HepG2 (cell line): ENCODE data around the gene LRPPRC. TPM values are rescaled to one million over a fixed set of nuclear protein-coding genes. Genes with fewer than 3 reads are reported as not detected.
A peak's percentile ranks its signal among the peaks of the same experiment; 100 is the strongest.

Experiments
- ATF7-NPFF ChIP-seq: sonication (generic); formaldehyde crosslinking; IDR thresholded peaks from 2 replicates; pipeline ENCODE4 v1.8.1; 2023; ENCODE audit warnings: mild to moderate bottlenecking, low read depth, missing genetic modification reagents, moderate library complexity
- CHD2 ChIP-seq: IDR thresholded peaks from 2 replicates; pipeline ENCODE4 v1.6.1; 2011; ENCODE audit warnings: low read depth, low read length, improper control_type of control experiment
- DNMT1 ChIP-seq: sonication (generic); formaldehyde crosslinking; IDR thresholded peaks from 2 replicates; pipeline ENCODE4 v1.5.1; 2020; ENCODE audit warnings: mild to moderate bottlenecking, missing genetic modification reagents
- ERF ChIP-seq: IDR thresholded peaks from 2 replicates; pipeline ENCODE4 v1.6.1; 2018; ENCODE audit warnings: missing biosample characterization, missing genetic modification reagents
- GATAD2A ChIP-seq: IDR thresholded peaks from 2 replicates; pipeline ENCODE4 v1.6.1; 2016
- HCFC1 ChIP-seq: fragments of 150-350 bp; IDR thresholded peaks from 2 replicates; pipeline ENCODE4 v1.6.1; 2014; ENCODE audit warnings: low read depth, low read length
- JDP2 ChIP-seq: sonication (generic); formaldehyde crosslinking; IDR thresholded peaks from 2 replicates; pipeline ENCODE4 v1.8.1; 2022; ENCODE audit warnings: missing genetic modification reagents, borderline replicate concordance
- KLF11 ChIP-seq: IDR thresholded peaks from 2 replicates; pipeline ENCODE4 v1.6.1; 2016; ENCODE audit warnings: missing compliant biosample characterization
- MBNL3 ChIP-seq: fragments of 250-450 bp; sonication (Bioruptor Pico); conservative IDR thresholded peaks from 2 replicates; pipeline ENCODE4 v1.8.0; 2022; ENCODE audit warnings: mild to moderate bottlenecking, inconsistent platforms
- MIER2 ChIP-seq: IDR thresholded peaks from 2 replicates; pipeline ENCODE4 v1.6.1; 2016; ENCODE audit warnings: missing biosample characterization, missing genetic modification reagents
- RCOR2 ChIP-seq: IDR thresholded peaks from 2 replicates; pipeline ENCODE4 v1.6.1; 2016; ENCODE audit warnings: missing biosample characterization, missing genetic modification reagents
- SRSF9 ChIP-seq: fragments of 200-400 bp; formaldehyde crosslinking; IDR thresholded peaks from 2 replicates; pipeline ENCODE4 v1.6.1; 2018; ENCODE audit warnings: borderline replicate concordance, mild to moderate bottlenecking, low read depth, low read length; ENCODE audit not compliant: insufficient read depth, poor library complexity, severe bottlenecking
- YY1 ChIP-seq: IDR thresholded peaks from 2 replicates; pipeline ENCODE4 v1.6.1; 2011; ENCODE audit warnings: low read length, low read depth, moderate library complexity, mild to moderate bottlenecking; ENCODE audit not compliant: insufficient read depth, insufficient replicate concordance
- ZBTB7B ChIP-seq: sonication (generic); formaldehyde crosslinking; IDR thresholded peaks from 2 replicates; pipeline ENCODE4 v1.4.0; 2020; ENCODE audit warnings: missing genetic modification reagents
- ZFP82 ChIP-seq: sonication (generic); formaldehyde crosslinking; IDR thresholded peaks from 2 replicates; pipeline ENCODE4 v1.5.1; 2020; ENCODE audit warnings: mild to moderate bottlenecking, missing genetic modification reagents, borderline replicate concordance
- ZNF446 ChIP-seq: sonication (generic); formaldehyde crosslinking; IDR thresholded peaks from 2 replicates; pipeline ENCODE4 v1.5.0; 2020; ENCODE audit warnings: mild to moderate bottlenecking, missing genetic modification reagents
- ZNF616 ChIP-seq: sonication (generic); formaldehyde crosslinking; IDR thresholded peaks from 2 replicates; pipeline ENCODE4 v1.5.0; 2020; ENCODE audit warnings: low read depth, mild to moderate bottlenecking, missing genetic modification reagents
- ZNF781 ChIP-seq: sonication (generic); formaldehyde crosslinking; IDR thresholded peaks from 2 replicates; pipeline ENCODE4 v1.5.1; 2020; ENCODE audit warnings: borderline replicate concordance, mild to moderate bottlenecking, missing genetic modification reagents; ENCODE audit errors: not compliant biosample characterization
- polyA plus RNA-seq, 8 experiments: library from polyadenylated mRNA; depleted of rRNA in 3 of 8; stranded (reverse) in 7 of 8; unstranded in 1 of 8; fragments of >200 nt; fragmentation: Illumina TruSeq in 4 of 8; extraction: Trizol in 4 of 8; gene quantifications; 2 replicates each; pipeline versions ENCODE4 v1.2.1 to v1.2.3, GENCODE V29; 2011 to 2016; ENCODE audit warnings: low read depth in 4 of 8, missing spikeins in 1 of 8, mixed read lengths in 1 of 8; ENCODE audit not compliant: insufficient read depth in 1 of 8
- total RNA-seq, 5 experiments: library from RNA; depleted of rRNA; stranded (reverse); fragments of >200 nt; fragmentation: Illumina TruSeq; extraction: Trizol; gene quantifications; 2 replicates each; pipeline ENCODE4 v1.2.3, GENCODE V29; 2016; ENCODE audit warnings: low read depth in 1 of 5
- TF ChIP-seq, protein P1 (sequence below): sonication (generic); formaldehyde crosslinking; IDR thresholded peaks from 2 replicates; pipeline ENCODE4 v1.4.0; 2020; ENCODE audit warnings: missing genetic modification reagents
- TF ChIP-seq, protein P2 (sequence below): sonication (generic); formaldehyde crosslinking; IDR thresholded peaks from 2 replicates; pipeline ENCODE4 v1.8.1; 2023; ENCODE audit warnings: mild to moderate bottlenecking, inconsistent platforms, moderate library complexity, missing genetic modification reagents, borderline replicate concordance
- TF ChIP-seq, protein P3 (sequence below): sonication (generic); formaldehyde crosslinking; IDR thresholded peaks from 2 replicates; pipeline ENCODE4 v1.8.1; 2023; ENCODE audit warnings: missing genetic modification reagents, inconsistent platforms, borderline replicate concordance
- TF ChIP-seq, protein P4 (sequence below): sonication (generic); formaldehyde crosslinking; IDR thresholded peaks from 2 replicates; pipeline ENCODE4 v1.4.0; 2020; ENCODE audit warnings: missing genetic modification reagents
- TF ChIP-seq, protein P5 (sequence below): sonication (generic); formaldehyde crosslinking; IDR thresholded peaks from 2 replicates; pipeline ENCODE4 v1.8.1; 2023; ENCODE audit warnings: mild to moderate bottlenecking, moderate library complexity, missing genetic modification reagents

The LRPPRC gene
- total and polyA plus RNA-seq, 2 of the 13 experiments (the other 11 are each of a cell fraction or from before 2014, with no cell fraction given) = 117 to 167 TPM

DNA sequence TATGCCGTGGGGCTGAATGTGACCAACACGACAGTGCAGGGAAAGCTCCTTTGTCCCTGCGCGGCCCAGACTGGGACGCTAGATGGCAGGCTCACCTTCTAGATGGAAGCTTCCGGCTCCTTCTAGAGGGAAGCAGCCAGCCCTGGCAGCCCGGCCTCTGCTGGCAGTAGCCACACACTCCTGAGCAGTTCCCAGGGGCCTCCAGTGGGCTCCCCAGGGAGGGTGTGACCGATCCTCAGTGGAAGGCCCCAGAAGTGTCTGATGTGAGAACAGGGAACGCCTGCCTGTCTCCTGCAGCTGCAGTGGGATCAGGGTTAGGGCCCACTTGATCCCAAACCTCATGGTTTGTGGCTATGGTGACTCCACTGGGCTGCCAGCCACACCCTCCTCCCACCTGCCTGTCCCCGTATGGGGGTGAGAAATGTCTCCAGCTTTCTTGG is 48.5 kb upstream of the LRPPRC start (continued):
- TF ChIP-seq ZBTB7B (CRISPR knock-in tag) (peak; percentile 28; the same call in 1 of the 2 replicates), ZNF446 (CRISPR knock-in tag) (no peak), ZFP82 (CRISPR knock-in tag) (no peak), MIER2 (peak; percentile 72; the same call in 1 of the 2 replicates), ATF7-NPFF (CRISPR knock-in tag) (0 out of 2 replicates have a peak, but pooled peaks have one; percentile 36), KLF11 (no peak), CHD2 (no peak), YY1 (peak; percentile 71), ZNF781 (CRISPR knock-in tag) (peak; percentile 54), DNMT1 (peak; percentile 94), JDP2 (no peak), MBNL3 (CRISPR knock-in tag) (no peak), SRSF9 (no peak), GATAD2A (peak; percentile 70), RCOR2 (CRISPR knock-in tag) (no peak), ERF (CRISPR knock-in tag) (peak; percentile 86; the same call in 1 of the 2 replicates), HCFC1 (no peak), ZNF616 (CRISPR knock-in tag) (no peak)
- TF ChIP-seq, protein P1, sequence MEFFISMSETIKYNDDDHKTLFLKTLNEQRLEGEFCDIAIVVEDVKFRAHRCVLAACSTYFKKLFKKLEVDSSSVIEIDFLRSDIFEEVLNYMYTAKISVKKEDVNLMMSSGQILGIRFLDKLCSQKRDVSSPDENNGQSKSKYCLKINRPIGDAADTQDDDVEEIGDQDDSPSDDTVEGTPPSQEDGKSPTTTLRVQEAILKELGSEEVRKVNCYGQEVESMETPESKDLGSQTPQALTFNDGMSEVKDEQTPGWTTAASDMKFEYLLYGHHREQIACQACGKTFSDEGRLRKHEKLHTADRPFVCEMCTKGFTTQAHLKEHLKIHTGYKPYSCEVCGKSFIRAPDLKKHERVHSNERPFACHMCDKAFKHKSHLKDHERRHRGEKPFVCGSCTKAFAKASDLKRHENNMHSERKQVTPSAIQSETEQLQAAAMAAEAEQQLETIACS (CRISPR knock-in tag) = no peak
- TF ChIP-seq, protein P2, sequence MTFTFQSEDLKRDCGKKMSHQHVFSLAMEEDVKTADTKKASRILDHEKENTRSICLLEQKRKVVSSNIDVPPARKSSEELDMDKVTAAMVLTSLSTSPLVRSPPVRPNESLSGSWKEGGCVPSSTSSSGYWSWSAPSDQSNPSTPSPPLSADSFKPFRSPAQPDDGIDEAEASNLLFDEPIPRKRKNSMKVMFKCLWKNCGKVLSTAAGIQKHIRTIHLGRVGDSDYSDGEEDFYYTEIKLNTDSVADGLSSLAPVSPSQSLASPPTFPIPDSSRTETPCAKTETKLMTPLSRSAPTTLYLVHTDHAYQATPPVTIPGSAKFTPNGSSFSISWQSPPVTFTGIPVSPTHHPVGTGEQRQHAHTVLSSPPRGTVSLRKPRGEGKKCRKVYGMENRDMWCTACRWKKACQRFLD (CRISPR knock-in tag) = no peak
- TF ChIP-seq, protein P3, sequence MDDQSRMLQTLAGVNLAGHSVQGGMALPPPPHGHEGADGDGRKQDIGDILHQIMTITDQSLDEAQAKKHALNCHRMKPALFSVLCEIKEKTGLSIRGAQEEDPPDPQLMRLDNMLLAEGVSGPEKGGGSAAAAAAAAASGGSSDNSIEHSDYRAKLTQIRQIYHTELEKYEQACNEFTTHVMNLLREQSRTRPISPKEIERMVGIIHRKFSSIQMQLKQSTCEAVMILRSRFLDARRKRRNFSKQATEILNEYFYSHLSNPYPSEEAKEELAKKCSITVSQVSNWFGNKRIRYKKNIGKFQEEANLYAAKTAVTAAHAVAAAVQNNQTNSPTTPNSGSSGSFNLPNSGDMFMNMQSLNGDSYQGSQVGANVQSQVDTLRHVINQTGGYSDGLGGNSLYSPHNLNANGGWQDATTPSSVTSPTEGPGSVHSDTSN = no peak
- TF ChIP-seq, protein P4, sequence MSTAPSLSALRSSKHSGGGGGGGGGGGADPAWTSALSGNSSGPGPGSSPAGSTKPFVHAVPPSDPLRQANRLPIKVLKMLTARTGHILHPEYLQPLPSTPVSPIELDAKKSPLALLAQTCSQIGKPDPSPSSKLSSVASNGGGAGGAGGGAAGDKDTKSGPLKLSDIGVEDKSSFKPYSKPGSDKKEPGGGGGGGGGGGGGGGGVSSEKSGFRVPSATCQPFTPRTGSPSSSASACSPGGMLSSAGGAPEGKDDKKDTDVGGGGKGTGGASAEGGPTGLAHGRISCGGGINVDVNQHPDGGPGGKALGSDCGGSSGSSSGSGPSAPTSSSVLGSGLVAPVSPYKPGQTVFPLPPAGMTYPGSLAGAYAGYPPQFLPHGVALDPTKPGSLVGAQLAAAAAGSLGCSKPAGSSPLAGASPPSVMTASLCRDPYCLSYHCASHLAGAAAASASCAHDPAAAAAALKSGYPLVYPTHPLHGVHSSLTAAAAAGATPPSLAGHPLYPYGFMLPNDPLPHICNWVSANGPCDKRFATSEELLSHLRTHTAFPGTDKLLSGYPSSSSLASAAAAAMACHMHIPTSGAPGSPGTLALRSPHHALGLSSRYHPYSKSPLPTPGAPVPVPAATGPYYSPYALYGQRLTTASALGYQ (CRISPR knock-in tag) = no peak
- TF ChIP-seq, protein P5, sequence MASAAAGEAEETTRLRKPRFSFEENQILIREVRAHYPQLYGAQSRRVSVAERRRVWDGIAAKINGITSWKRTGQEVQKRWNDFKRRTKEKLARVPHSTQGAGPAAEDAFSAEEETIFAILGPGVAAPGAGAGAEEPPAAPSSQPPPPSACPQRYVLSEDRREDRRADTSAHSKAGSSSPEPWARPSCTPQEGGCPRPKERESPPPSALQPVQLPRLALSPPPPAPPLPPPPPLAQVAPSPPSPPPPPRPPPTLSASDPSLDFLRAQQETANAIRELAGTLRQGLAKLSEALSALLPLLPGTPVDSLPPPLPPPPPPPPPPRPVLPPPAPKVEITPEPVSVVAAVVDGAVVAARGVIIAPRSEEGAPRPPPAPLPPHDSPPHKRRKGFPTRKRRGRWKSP (CRISPR knock-in tag) = peak; percentile 26; the same call in 1 of the 2 replicates
